GM12872 (cell line): Measurements from ENCODE around the gene SHPK.

Experiments
- CTCF ChIP-seq: IDR thresholded peaks from 3 replicates; pipeline ENCODE4 v1.5.1; 2011; ENCODE audit warnings: low read depth, mild to moderate bottlenecking, low read length, moderate library complexity; ENCODE audit not compliant: insufficient read depth

Gene SHPK

GRCh38 chr17:3592216-3592860 is 43.7 kb downstream of the SHPK start:
- no peak for TF ChIP-seq CTCF

GRCh38 chr17:3590768-3591167 is 45.3 kb downstream of the SHPK start:
- TF ChIP-seq CTCF, result no peak

GRCh38 chr17:3590231-3590630 is 45.8 kb downstream of the SHPK start:
- no peak for TF ChIP-seq CTCF

- TF ChIP-seq CTCF, result no peak
Observed at GRCh38 chr17:3589784-3590183, 46.3 kb downstream of the SHPK start.

- no peak for TF ChIP-seq CTCF
Observed at GRCh38 chr17:3585826-3586225, 50.2 kb downstream of the SHPK start.

GRCh38 chr17:3583456-3583855 is 52.6 kb downstream of the SHPK start:
- TF ChIP-seq CTCF, result no peak

GRCh38 chr17:3582915-3583314 is 53.1 kb downstream of the SHPK start:
- no peak for TF ChIP-seq CTCF
